Activated T-cell treated with anti-CD3 and anti-CD28 coated beads for 4 hours (primary cell): Measurements from ENCODE around the gene MAST3.
"Not testable (repeated sequence)": the region's sequence is repeated elsewhere in the genome, so short reads cannot be mapped to it uniquely, and the experiment has no call there.

Experiments
- DNase-seq: peaks from one replicate; pipeline ENCODE4 v3.0.0-alpha.2; 2020

The MAST3 gene

DNA sequence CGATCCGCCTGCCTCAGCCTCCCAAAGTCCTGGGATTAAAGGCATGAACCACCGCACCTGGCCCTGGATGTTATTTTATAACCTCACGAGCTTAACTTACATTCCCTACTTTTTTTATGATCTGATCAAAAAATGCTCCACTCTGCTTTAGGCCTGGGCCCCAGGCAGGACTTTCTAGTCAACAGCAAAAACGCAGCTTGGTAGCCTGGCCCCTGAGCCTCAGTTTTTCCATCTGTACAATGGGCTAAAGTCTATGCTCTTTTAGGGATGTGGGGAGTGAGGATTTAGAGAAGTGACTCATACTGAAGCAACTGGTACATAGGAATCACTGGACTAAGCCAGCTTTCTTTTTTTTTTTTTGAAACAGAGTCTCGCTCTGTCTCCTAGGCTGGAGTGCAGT lies 43.5 kb downstream of the MAST3 start:
- DNase-seq: no peak

DNA sequence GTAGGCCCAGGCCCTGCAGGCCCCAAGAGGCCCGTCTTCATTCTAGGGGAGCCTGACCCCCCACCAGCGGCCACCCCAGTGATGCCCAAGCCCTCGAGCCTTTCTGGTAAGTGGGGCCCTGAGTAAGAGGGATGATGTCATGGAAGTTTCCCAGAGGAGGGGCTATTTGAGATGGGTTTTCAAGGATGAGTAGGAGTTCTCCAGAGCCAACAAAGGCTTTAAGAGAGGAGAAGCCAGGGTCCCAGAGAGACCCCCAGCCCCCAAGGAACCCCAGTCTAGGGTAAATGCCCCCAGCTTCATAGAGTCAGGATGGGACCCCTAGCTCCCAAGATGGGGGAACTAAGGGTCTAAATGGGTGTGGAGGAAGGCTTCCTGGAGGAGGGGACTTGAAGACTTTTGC lies 46.3 kb downstream of the MAST3 start:
- no peak for DNase-seq

GRCh38 chr19:18144361-18144760 lies 46.8 kb downstream of the MAST3 start:
- DNase-seq: no peak

DNA sequence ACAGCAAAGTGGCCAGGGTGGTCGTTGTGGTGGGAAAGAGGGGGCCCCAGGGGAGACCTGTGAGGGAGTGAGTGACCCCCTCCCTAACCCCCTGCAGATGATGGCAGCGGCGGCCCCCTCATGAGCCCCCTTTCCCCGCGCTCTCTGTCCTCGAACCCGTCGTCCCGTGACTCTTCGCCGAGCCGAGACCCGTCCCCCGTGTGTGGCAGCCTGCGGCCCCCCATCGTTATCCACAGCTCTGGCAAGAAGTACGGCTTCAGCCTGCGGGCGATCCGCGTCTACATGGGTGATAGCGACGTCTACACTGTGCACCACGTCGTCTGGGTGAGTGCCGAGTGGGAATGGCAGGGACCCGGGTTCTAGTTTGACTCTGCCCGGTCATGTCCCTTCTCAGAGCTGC lies 47.3 kb downstream of the MAST3 start:
- no peak for DNase-seq

- no peak for DNase-seq
Measured at GRCh38 chr19:18145391-18145999, 47.9 kb downstream of the MAST3 start.

- no peak for DNase-seq
Measured at GRCh38 chr19:18147396-18147795, 49.8 kb downstream of the MAST3 start.

- DNase-seq: no peak
Measured at GRCh38 chr19:18149596-18149975, 52.0 kb downstream of the MAST3 start.

DNA sequence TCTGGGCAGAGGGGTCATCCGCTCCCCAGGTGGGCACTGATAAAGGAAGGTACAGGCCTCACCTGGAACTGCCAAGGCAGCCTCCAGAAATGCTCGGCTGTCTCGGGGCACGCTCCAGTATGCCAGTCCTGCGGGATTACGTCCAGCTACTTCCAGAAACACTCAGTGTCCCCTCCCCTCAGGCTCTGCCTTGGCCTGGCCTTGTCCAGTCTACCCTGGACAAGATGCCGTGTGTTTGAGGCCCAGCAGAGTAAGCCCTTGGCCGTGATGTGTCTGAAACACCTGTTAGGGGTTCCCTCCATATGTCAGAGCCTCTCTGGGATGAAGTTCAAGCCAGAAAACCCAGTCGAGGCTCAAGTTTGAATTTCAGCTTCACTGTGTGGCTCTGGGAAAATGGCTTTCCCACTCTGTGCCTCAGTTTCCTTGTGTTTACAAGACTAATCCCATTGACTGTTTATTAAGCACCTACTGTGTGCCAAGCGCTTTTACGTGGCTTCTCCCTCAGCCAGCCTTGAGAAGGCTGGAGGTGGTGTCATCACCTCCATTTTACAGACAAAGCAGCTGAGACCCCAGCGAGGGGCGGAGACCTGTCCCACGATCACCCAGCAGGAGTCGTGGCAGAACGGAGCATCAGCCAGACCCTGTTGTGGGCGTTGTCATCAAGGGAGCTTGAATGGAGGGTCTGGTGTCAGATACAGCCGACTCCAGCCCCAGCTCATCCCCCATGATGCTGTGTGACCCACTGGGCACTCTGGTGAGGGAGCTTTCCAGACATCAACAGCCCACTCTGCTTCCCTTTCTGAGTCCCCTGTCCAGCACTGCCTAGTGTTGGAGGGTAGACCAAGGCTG lies 53.4 kb downstream of the MAST3 start:
- no peak for DNase-seq

GRCh38 chr19:18152442-18152816 lies 54.9 kb downstream of the MAST3 start:
- peak; percentile 92 for DNase-seq

- DNase-seq: peak; percentile 98
Measured at GRCh38 chr19:18152817-18153555, 55.4 kb downstream of the MAST3 start, which contains the start of gene PIK3R2. TSS of gene PIK3R2 (plus strand) at chr19:18153163. CDS start at chr19:18155880, 2,717 bp downstream.

DNA sequence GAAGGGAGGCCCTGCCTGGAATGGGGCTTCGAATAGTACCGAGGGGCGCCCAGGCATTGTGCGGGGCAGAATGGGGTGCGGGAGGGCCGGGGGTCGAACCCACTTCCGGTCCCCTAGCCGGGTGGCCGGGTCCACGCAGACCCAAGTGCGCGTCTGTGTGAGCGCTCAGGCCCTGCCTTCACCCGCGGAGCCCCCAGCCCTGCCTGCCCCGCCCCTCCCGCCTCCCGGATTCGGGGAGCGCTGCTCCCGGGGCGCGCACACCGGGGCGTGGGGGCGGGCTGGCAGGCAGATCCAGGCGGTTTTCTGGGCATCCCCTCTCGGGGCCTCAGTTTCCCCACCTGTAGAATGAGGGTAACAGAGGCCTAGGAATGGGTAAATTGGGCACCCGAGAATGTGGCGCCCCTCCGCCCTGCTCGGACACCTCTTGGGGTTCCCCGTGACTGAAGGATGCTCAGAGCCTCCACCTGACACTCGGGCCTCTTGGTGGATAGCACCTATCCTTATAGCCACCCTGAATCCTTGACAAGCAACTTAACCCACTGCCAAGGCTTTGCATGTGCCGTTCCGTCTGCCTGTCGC lies 56.1 kb downstream of the MAST3 start:
- DNase-seq: no peak

DNA sequence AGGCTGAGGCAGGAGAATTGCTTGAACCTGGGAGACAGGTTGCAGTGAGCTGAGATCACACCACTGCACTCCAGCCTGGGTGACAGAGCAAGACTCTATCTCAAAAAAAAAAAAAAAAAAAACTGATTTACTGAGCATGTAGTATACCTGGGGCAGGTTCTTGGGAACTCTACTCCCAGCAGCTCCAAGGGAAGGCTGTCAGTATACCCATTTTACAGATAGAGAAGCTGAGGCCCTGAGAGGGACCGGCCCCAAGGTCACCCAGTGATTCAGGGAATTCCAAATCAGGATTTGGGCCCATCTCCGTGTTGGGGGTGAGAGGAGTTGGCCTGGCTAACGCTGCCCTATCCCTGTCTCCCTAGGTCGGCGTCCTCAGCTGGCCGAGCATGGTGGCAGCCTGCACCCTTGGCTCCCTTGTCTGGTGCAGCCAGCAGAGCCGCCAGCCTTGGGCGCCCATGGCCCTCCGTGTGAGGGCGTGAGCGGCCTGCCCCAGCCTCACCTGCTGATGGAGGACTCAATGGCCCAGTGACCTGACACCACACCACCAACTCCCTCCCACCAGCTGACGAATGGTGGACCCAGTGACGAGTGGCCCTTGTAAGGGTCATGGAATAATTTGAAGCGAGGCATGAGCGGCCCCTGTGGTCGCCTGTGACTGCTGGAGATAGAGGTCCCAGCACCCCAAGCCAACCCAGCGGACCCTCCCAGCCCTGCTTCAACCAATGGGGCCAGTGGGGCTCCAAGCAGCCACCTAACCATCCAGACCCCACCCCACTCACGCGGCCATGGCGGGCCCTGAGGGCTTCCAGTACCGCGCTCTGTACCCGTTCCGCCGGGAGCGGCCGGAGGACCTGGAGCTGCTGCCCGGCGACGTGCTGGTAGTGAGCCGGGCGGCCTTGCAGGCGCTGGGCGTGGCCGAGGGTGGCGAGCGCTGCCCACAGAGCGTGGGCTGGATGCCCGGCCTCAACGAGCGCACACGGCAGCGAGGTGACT lies 57.8 kb downstream of the MAST3 start:
- no peak for DNase-seq

DNA sequence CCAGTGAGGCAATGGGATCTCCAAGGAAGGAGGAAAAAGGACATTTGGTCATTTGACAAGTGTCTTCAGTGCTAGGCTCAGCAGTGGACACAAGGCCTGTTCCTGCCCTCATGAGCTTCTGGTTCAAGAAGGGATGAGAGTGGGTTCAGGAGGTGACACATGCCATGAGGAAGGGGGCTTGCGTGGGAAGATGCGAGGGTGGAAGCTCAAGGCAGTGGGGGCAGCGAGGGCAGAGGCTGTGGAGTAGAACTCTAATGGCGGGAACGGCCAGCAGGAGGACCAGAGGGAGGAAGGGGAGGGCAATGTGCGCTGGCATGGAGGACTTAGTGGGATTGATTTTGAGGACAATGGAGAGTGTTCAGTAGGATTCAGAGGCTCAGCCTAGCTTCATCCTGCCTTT lies 58.7 kb downstream of the MAST3 start:
- DNase-seq: no peak

- DNase-seq: no peak
Measured at GRCh38 chr19:18156841-18157464, 59.4 kb downstream of the MAST3 start.

GRCh38 chr19:18157465-18158063 lies 60.0 kb downstream of the MAST3 start:
- no peak for DNase-seq

GRCh38 chr19:18158467-18158866 lies 60.9 kb downstream of the MAST3 start:
- no peak for DNase-seq

GRCh38 chr19:18159059-18159616 lies 61.6 kb downstream of the MAST3 start:
- DNase-seq: not testable (repeated sequence)

DNA sequence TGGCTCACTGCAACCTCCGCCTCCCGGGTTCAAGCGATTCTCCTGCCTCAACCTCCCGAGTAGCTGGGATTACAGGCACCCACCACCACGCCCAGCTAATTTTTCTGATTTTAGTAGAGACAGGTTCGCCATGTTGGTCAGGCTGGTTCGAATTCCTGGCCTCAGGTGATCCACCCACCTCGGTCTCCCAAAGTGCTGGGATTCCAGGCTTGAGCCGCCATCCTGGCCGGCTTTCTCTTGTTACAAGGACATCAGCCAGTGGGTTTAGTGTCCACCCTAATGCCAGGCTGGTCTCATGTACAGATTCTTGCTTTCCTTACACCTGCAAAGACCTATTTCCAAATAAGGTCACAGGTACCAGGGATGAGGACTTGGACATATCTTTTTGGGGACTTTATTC lies 62.2 kb downstream of the MAST3 start:
- no peak for DNase-seq

DNA sequence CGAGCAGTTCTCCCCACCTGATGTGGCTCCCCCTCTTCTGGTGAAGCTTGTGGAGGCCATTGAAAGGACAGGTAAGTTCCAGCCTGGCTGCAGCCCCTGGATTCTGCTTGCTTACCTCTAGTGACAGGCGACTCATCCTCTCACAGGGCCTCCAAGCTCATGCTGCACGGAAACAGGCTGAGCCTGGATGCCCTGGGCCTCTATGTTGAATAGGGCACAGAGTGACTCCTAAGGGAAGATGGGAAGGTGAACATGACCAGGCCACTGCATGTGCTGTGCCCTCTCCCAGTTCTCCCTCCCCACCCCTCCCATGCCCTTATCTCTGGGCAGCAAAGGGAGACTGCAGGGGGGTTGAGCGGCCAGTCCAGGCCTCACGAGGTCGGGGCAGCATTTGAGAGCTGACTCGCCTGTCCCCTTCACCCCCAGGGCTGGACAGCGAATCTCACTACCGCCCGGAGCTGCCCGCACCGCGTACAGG lies 63.0 kb downstream of the MAST3 start:
- DNase-seq: no peak

DNA sequence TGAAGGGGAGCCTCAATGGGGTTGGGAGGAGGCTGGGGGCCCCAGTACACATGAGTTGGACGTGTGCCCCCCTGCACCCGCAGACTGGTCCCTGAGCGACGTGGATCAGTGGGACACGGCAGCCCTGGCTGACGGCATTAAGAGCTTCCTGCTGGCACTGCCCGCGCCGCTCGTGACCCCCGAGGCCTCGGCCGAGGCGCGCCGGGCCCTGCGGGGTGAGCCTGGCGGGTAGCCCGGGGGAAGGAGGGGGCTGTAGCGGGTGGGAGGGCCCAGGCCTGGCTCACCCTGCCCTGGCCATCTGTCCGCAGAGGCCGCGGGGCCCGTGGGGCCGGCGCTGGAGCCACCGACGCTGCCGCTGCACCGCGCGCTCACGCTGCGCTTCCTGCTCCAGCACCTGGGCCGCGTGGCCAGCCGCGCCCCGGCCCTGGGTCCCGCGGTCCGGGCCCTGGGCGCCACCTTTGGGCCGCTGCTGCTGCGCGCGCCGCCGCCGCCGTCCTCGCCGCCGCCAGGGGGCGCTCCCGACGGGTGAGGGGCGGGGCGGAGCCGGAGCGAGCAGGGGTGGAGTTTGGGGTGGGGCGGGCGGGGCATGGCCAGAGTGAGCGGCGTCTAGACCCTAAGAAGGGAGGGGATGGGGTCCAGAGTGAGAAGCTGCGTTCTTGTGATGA lies 63.5 kb downstream of the MAST3 start:
- DNase-seq: peak; percentile 75
